GM12878 (cell line): ENCODE data around the gene WDR13. TPM values are rescaled to one million over a fixed set of nuclear protein-coding genes. Genes with fewer than 3 reads are reported as not detected.

Experiments
- CBX3 ChIP-seq: fragments of 200-600 bp; sonication (generic); IDR thresholded peaks from 2 replicates; pipeline ENCODE4 v1.6.1; 2016; ENCODE audit warnings: low read depth, borderline replicate concordance
- CTCF ChIP-seq, 3 experiments: IDR thresholded peaks in 2 of 3; conservative IDR thresholded peaks in 1 of 3; 2 replicates each; pipeline ENCODE4 v1.5.1; 2011; ENCODE audit warnings: low read depth in 3 of 3, low read length in 3 of 3, mild to moderate bottlenecking in 3 of 3, control low read depth in 2 of 3, moderate library complexity in 2 of 3, inconsistent platforms in 1 of 3, mixed read lengths in 1 of 3; ENCODE audit not compliant: control insufficient read depth in 2 of 3, insufficient read depth in 1 of 3; ENCODE audit errors: extremely low read depth in 1 of 3
- SMARCA5 ChIP-seq: fragments of 450-650 bp; IDR thresholded peaks from 2 replicates; pipeline ENCODE4 v1.6.1; 2017; ENCODE audit warnings: mild to moderate bottlenecking
- SREBF2 ChIP-seq: IDR thresholded peaks from 2 replicates; pipeline ENCODE4 v1.6.1; 2012; ENCODE audit warnings: mild to moderate bottlenecking, low read length
- polyA plus RNA-seq, 11 experiments: library from polyadenylated mRNA; depleted of rRNA in 4 of 11; unstranded in 6 of 11; stranded (reverse) in 5 of 11; fragments of >200 nt; fragmentation: Nextera tagmentation in 4 of 11; fragmentation: Illumina TruSeq in 1 of 11; extraction: Ambion mirVana in 4 of 11; extraction: Trizol in 1 of 11; gene quantifications; 1 replicate in 1 of 11; 2 replicates in 10 of 11; pipeline versions ENCODE4 v1.2.1 to v1.2.3, GENCODE V29; 2011 to 2016; ENCODE audit warnings: inconsistent platforms in 2 of 11, missing spikeins in 2 of 11, low read depth in 1 of 11
- total RNA-seq, 4 experiments: library from RNA; depleted of rRNA in 3 of 4; stranded (reverse); fragments of >200 nt in 3 of 4; fragmentation: Illumina TruSeq in 1 of 4; extraction: Trizol in 1 of 4; gene quantifications; 2 replicates each; pipeline versions ENCODE4 v1.2.1 to v1.2.3, GENCODE V29; 2013 to 2021
- TF ChIP-seq, protein P1 (sequence below): fragments of 450-650 bp; IDR thresholded peaks from 2 replicates; pipeline ENCODE4 v1.6.1; 2018; ENCODE audit warnings: borderline replicate concordance, mild to moderate bottlenecking; ENCODE audit not compliant: partially characterized antibody
- TF ChIP-seq, protein P2 (sequence below): fragments of 450-650 bp; IDR thresholded peaks from 2 replicates; pipeline ENCODE4 v1.6.1; 2017; ENCODE audit warnings: low read depth, mild to moderate bottlenecking, moderate library complexity
- TF ChIP-seq, protein P3 (sequence below): fragments of 450-650 bp; IDR thresholded peaks from 2 replicates; pipeline ENCODE4 v1.6.1; 2016; ENCODE audit warnings: mild to moderate bottlenecking
- TF ChIP-seq, protein P4 (sequence below): IDR thresholded peaks from 2 replicates; pipeline ENCODE4 v1.6.1; 2012; ENCODE audit warnings: improper control_type of control experiment, low read depth, low read length; ENCODE audit not compliant: insufficient replicate concordance
- TF ChIP-seq, protein P5 (sequence below): IDR thresholded peaks from 2 replicates; pipeline ENCODE4 v1.6.1; 2012; ENCODE audit warnings: mild to moderate bottlenecking, low read depth, low read length

WDR13 gene
- total and polyA plus RNA-seq, 10 of the 15 experiments (the other 5 are each of a cell fraction or from before 2014, with no cell fraction given), result 6.9 to 62.7 (median 28.9) TPM

DNA sequence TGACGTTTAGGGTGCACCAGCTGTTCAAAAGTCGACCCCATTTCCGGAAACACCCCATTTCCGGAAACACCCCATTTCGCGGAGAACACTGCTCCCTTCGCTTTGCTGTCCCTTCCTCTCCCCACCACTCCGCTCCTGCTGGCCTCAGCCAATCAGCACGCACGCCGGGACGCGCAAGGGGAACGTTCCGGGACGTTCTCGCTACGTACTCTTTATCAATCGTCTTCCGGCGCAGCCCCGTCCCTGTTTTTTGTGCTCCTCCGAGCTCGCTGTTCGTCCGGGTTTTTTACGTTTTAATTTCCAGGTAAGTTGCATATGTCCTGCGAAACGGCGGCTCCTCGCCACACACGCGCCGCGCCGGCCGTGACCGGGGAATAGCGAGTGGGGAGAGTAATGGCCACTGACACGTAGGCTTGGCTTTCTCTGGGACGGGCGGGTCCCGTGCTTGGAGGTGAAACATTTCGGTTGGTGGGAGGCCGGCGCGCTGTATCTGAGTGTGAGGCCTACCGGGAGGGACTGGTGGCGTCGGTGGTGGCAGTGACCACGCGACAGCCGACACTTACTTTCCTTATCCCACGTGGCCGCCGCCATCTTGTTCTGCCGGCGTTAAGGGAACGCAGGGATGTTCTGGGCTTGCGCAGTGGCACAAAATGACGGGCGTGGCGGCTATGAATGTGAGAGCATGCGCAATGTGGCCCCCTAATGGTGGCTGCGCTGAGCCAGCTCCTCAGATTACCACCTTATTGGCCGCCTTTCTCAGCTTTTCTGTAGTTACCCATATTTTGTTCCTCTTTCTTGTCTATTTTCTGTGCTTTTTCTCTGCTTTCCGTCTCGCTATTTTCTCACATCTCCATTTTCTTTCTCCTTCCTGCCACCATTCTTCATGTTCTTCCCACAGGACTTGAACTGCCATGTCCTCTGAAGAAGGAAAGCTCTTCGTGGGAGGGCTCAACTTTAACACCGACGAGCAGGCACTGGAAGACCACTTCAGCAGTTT lies 22.7 kb upstream of the WDR13 start, which contains the start of gene RBM3 (continued):
- TF ChIP-seq, protein P1, sequence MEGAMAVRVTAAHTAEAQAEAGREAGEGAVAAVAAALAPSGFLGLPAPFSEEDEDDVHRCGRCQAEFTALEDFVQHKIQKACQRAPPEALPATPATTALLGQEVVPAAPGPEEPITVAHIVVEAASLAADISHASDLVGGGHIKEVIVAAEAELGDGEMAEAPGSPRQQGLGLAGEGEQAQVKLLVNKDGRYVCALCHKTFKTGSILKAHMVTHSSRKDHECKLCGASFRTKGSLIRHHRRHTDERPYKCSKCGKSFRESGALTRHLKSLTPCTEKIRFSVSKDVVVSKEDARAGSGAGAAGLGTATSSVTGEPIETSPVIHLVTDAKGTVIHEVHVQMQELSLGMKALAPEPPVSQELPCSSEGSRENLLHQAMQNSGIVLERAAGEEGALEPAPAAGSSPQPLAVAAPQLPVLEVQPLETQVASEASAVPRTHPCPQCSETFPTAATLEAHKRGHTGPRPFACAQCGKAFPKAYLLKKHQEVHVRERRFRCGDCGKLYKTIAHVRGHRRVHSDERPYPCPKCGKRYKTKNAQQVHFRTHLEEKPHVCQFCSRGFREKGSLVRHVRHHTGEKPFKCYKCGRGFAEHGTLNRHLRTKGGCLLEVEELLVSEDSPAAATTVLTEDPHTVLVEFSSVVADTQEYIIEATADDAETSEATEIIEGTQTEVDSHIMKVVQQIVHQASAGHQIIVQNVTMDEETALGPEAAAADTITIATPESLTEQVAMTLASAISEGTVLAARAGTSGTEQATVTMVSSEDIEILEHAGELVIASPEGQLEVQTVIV, result peak; percentile 65
- TF ChIP-seq, protein P2, sequence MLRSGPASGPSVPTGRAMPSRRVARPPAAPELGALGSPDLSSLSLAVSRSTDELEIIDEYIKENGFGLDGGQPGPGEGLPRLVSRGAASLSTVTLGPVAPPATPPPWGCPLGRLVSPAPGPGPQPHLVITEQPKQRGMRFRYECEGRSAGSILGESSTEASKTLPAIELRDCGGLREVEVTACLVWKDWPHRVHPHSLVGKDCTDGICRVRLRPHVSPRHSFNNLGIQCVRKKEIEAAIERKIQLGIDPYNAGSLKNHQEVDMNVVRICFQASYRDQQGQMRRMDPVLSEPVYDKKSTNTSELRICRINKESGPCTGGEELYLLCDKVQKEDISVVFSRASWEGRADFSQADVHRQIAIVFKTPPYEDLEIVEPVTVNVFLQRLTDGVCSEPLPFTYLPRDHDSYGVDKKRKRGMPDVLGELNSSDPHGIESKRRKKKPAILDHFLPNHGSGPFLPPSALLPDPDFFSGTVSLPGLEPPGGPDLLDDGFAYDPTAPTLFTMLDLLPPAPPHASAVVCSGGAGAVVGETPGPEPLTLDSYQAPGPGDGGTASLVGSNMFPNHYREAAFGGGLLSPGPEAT, result peak; percentile 63
- TF ChIP-seq CBX3 (no peak), SREBF2 (no peak), SMARCA5 (0 out of 2 replicates have a peak, but pooled peaks have one; percentile 47), CTCF (IDR thresholded peaks at IDR 0.05 in 2 of 3, conservative IDR thresholded peaks at IDR 0.05 in 1 of 3; ENCODE audit: control insufficient read depth in 2 of 3, extremely low read depth in 1 of 3, insufficient read depth in 1 of 3, low read depth in 3 of 3, low read length in 3 of 3) (peak; percentile 20 to 42 (median 33); a peak in 5 of 6 replicates)
- TF ChIP-seq, protein P3, sequence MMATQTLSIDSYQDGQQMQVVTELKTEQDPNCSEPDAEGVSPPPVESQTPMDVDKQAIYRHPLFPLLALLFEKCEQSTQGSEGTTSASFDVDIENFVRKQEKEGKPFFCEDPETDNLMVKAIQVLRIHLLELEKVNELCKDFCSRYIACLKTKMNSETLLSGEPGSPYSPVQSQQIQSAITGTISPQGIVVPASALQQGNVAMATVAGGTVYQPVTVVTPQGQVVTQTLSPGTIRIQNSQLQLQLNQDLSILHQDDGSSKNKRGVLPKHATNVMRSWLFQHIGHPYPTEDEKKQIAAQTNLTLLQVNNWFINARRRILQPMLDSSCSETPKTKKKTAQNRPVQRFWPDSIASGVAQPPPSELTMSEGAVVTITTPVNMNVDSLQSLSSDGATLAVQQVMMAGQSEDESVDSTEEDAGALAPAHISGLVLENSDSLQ, result peak; percentile 59
- TF ChIP-seq, protein P4, sequence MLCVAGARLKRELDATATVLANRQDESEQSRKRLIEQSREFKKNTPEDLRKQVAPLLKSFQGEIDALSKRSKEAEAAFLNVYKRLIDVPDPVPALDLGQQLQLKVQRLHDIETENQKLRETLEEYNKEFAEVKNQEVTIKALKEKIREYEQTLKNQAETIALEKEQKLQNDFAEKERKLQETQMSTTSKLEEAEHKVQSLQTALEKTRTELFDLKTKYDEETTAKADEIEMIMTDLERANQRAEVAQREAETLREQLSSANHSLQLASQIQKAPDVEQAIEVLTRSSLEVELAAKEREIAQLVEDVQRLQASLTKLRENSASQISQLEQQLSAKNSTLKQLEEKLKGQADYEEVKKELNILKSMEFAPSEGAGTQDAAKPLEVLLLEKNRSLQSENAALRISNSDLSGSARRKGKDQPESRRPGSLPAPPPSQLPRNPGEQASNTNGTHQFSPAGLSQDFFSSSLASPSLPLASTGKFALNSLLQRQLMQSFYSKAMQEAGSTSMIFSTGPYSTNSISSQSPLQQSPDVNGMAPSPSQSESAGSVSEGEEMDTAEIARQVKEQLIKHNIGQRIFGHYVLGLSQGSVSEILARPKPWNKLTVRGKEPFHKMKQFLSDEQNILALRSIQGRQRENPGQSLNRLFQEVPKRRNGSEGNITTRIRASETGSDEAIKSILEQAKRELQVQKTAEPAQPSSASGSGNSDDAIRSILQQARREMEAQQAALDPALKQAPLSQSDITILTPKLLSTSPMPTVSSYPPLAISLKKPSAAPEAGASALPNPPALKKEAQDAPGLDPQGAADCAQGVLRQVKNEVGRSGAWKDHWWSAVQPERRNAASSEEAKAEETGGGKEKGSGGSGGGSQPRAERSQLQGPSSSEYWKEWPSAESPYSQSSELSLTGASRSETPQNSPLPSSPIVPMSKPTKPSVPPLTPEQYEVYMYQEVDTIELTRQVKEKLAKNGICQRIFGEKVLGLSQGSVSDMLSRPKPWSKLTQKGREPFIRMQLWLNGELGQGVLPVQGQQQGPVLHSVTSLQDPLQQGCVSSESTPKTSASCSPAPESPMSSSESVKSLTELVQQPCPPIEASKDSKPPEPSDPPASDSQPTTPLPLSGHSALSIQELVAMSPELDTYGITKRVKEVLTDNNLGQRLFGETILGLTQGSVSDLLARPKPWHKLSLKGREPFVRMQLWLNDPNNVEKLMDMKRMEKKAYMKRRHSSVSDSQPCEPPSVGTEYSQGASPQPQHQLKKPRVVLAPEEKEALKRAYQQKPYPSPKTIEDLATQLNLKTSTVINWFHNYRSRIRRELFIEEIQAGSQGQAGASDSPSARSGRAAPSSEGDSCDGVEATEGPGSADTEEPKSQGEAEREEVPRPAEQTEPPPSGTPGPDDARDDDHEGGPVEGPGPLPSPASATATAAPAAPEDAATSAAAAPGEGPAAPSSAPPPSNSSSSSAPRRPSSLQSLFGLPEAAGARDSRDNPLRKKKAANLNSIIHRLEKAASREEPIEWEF, result no peak
- TF ChIP-seq, protein P5, sequence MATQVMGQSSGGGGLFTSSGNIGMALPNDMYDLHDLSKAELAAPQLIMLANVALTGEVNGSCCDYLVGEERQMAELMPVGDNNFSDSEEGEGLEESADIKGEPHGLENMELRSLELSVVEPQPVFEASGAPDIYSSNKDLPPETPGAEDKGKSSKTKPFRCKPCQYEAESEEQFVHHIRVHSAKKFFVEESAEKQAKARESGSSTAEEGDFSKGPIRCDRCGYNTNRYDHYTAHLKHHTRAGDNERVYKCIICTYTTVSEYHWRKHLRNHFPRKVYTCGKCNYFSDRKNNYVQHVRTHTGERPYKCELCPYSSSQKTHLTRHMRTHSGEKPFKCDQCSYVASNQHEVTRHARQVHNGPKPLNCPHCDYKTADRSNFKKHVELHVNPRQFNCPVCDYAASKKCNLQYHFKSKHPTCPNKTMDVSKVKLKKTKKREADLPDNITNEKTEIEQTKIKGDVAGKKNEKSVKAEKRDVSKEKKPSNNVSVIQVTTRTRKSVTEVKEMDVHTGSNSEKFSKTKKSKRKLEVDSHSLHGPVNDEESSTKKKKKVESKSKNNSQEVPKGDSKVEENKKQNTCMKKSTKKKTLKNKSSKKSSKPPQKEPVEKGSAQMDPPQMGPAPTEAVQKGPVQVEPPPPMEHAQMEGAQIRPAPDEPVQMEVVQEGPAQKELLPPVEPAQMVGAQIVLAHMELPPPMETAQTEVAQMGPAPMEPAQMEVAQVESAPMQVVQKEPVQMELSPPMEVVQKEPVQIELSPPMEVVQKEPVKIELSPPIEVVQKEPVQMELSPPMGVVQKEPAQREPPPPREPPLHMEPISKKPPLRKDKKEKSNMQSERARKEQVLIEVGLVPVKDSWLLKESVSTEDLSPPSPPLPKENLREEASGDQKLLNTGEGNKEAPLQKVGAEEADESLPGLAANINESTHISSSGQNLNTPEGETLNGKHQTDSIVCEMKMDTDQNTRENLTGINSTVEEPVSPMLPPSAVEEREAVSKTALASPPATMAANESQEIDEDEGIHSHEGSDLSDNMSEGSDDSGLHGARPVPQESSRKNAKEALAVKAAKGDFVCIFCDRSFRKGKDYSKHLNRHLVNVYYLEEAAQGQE, result no peak
